Heart left ventricle (tissue), 13 donors: ENCODE data around the gene DCAF15.

Experiments
- POLR2A ChIP-seq, 2 donors: fragments of 450-650 bp; IDR thresholded peaks; one replicate each; pipeline ENCODE4 v1.6.1; 2017; ENCODE audit warnings: antibody characterized with exemption in 2 of 2, mild to moderate bottlenecking in 2 of 2, moderate library complexity in 2 of 2
- TF ChIP-seq, protein P1 (sequence below), 12 donors: fragments of 200-600 bp; sonication (generic) in 4 of 12; IDR thresholded peaks; one replicate each; pipeline versions ENCODE4 v1.5.0 to v1.8.0; 2018 to 2022; ENCODE audit warnings: antibody characterized with exemption in 12 of 12, mild to moderate bottlenecking in 5 of 12
- donor health status: ischemic (EF 13 %, LVEDD 7.1; RV severe dilation, severe dysfunction).
- donor health status: DM: no; HTN: yes; CAD: no.
- donor health status: DM: no; HTN: no; CAD: no.
- donor health status: ischemic (EF 25% LVEDD 6.9; RV normal size, moderate dysfunction).
- donor health status: ischemic (EF 25% LVEDD 5.7; RV mildly dilated, moderate dysfunction).
- donor health status: ischemic (EF 35%, LVEDD 5.7; RV mildly dilated, moderate dysfunction).
- donor health status: nonischemic (EF 11% LVEDD 7.7; RV severe dilation, severe dysfunction).
- donor health status: DM: yes; HTN: yes; CAD: no.
- donor health status: PGD.
- donor health status: ischemic (EF 29% LVEDD 5.4; RV normal size, mild dysfunction).
- donor health status: nonischemic (EF 23%, LVEDD 6.1; RV moderate dilation, normal function).

- TF ChIP-seq POLR2A (IDR thresholded peaks at IDR 0.05) = no peak
- TF ChIP-seq, protein P1, sequence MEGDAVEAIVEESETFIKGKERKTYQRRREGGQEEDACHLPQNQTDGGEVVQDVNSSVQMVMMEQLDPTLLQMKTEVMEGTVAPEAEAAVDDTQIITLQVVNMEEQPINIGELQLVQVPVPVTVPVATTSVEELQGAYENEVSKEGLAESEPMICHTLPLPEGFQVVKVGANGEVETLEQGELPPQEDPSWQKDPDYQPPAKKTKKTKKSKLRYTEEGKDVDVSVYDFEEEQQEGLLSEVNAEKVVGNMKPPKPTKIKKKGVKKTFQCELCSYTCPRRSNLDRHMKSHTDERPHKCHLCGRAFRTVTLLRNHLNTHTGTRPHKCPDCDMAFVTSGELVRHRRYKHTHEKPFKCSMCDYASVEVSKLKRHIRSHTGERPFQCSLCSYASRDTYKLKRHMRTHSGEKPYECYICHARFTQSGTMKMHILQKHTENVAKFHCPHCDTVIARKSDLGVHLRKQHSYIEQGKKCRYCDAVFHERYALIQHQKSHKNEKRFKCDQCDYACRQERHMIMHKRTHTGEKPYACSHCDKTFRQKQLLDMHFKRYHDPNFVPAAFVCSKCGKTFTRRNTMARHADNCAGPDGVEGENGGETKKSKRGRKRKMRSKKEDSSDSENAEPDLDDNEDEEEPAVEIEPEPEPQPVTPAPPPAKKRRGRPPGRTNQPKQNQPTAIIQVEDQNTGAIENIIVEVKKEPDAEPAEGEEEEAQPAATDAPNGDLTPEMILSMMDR (IDR thresholded peaks at IDR 0.05) = no peak
These were observed 5.9 kb upstream of the DCAF15 start for GRCh38 chr19:13946414-13946813.
